HEK293 (cell line): ENCODE results near the gene CCM2L.

Source experiments
- CTCF ChIA-PET: fragments of 350-600 bp; formaldehyde crosslinking; extraction: SDS; loops from one replicate; lab custom pipeline; 2021; ENCODE audit warnings: antibody characterized with exemption; lab: Yijun Ruan, JAX
- POLR2A ChIA-PET: fragments of 300-600 bp; formaldehyde crosslinking; extraction: SDS; loops from one replicate; lab custom pipeline; 2020; ENCODE audit warnings: antibody characterized with exemption, inconsistent platforms; lab: Yijun Ruan, JAX
- H3K27ac ChIP-seq: fragments of 200-500 bp; sonication (Bioruptor generic); 2 replicates; pipeline ENCODE4 v1.5.1; 2014; ENCODE audit warnings: low read depth, low read length, control low read depth, inconsistent platforms; ENCODE audit errors: extremely low read depth
- H3K36me3 ChIP-seq, 2 experiments: fragments of 200-500 bp in 1 of 2; sonication (Bioruptor generic) in 1 of 2; 1 replicate in 1 of 2; 2 replicates in 1 of 2; pipeline ENCODE4 v1.5.1; 2014 to 2017; ENCODE audit warnings: inconsistent platforms in 2 of 2, low read length in 2 of 2; ENCODE audit not compliant: control insufficient read depth in 2 of 2, insufficient read depth in 1 of 2
- H3K4me1 ChIP-seq: fragments of 200-500 bp; sonication (Bioruptor generic); 2 replicates; pipeline ENCODE4 v1.5.1; 2014; ENCODE audit warnings: mild to moderate bottlenecking, low read length, inconsistent platforms; ENCODE audit not compliant: control insufficient read depth, insufficient read depth
- H3K4me3 ChIP-seq: 2 replicates; pipeline ENCODE4 v1.5.1; 2011; ENCODE audit warnings: low read depth, mild to moderate bottlenecking, control low read depth, low read length, moderate library complexity
- H3K9me3 ChIP-seq: fragments of 200-500 bp; sonication (Bioruptor generic); 2 replicates; pipeline ENCODE4 v1.5.1; 2014; ENCODE audit warnings: low read depth, low read length, inconsistent platforms; ENCODE audit not compliant: control insufficient read depth, insufficient read depth
- GFI1B ChIP-seq: fragments of 450-650 bp; formaldehyde crosslinking; IDR thresholded peaks from 2 replicates; pipeline ENCODE4 v1.5.1; 2016; ENCODE audit warnings: missing biosample characterization, missing genetic modification characterization
- HOXD13 ChIP-seq: sonication (generic); formaldehyde crosslinking; IDR thresholded peaks from 2 replicates; pipeline ENCODE4 v1.8.0; 2022; ENCODE audit warnings: missing genetic modification reagents, borderline replicate concordance
- KLF9 ChIP-seq: fragments of 450-650 bp; formaldehyde crosslinking; IDR thresholded peaks from 2 replicates; pipeline ENCODE4 v1.5.1; 2016; ENCODE audit warnings: missing biosample characterization, missing genetic modification characterization, low read depth
- MEIS1 ChIP-seq: sonication (generic); formaldehyde crosslinking; IDR thresholded peaks from 2 replicates; pipeline ENCODE4 v1.8.1; 2022; ENCODE audit warnings: missing genetic modification reagents, mild to moderate bottlenecking, borderline replicate concordance
- ZFP41 ChIP-seq: fragments of 450-650 bp; formaldehyde crosslinking; IDR thresholded peaks from 2 replicates; pipeline ENCODE4 v1.5.1; 2016; ENCODE audit warnings: missing biosample characterization, missing genetic modification characterization, borderline replicate concordance
- ZNF138 ChIP-seq: fragments of 450-650 bp; formaldehyde crosslinking; IDR thresholded peaks from 2 replicates; pipeline ENCODE4 v1.5.1; 2016; ENCODE audit warnings: missing biosample characterization, missing genetic modification characterization, borderline replicate concordance
- ZNF157 ChIP-seq: fragments of 450-650 bp; formaldehyde crosslinking; IDR thresholded peaks from 2 replicates; pipeline ENCODE4 v1.5.1; 2016; ENCODE audit warnings: missing biosample characterization, missing genetic modification characterization
- ZNF211 ChIP-seq: fragments of 450-650 bp; formaldehyde crosslinking; IDR thresholded peaks from 2 replicates; pipeline ENCODE4 v1.5.1; 2016; ENCODE audit warnings: low read depth, missing biosample characterization, missing genetic modification characterization
- ZNF302 ChIP-seq: fragments of 450-650 bp; formaldehyde crosslinking; IDR thresholded peaks from 2 replicates; pipeline ENCODE4 v1.5.1; 2016; ENCODE audit warnings: missing biosample characterization, missing genetic modification characterization, low read depth
- ZNF311 ChIP-seq: fragments of 450-650 bp; formaldehyde crosslinking; IDR thresholded peaks from 2 replicates; pipeline ENCODE4 v1.5.1; 2017; ENCODE audit warnings: missing biosample characterization, missing genetic modification characterization, borderline replicate concordance
- ZNF350 ChIP-seq: fragments of 450-650 bp; formaldehyde crosslinking; IDR thresholded peaks from 2 replicates; pipeline ENCODE4 v1.5.0; 2017; ENCODE audit warnings: missing biosample characterization, mild to moderate bottlenecking, missing genetic modification characterization
- ZNF37A ChIP-seq: fragments of 450-650 bp; IDR thresholded peaks from 2 replicates; pipeline ENCODE4 v1.5.1; 2018; ENCODE audit warnings: missing biosample characterization, missing genetic modification characterization
- ZNF510 ChIP-seq: fragments of 450-650 bp; formaldehyde crosslinking; IDR thresholded peaks from 2 replicates; pipeline ENCODE4 v1.5.1; 2018; ENCODE audit warnings: mild to moderate bottlenecking, missing genetic modification characterization, missing biosample characterization; ENCODE audit not compliant: insufficient replicate concordance
- ZNF558 ChIP-seq: fragments of 450-650 bp; formaldehyde crosslinking; IDR thresholded peaks from 2 replicates; pipeline ENCODE4 v1.5.1; 2016; ENCODE audit warnings: missing biosample characterization, missing genetic modification characterization
- ZNF623 ChIP-seq: fragments of 450-650 bp; formaldehyde crosslinking; IDR thresholded peaks from 2 replicates; pipeline ENCODE4 v1.5.1; 2016; ENCODE audit warnings: missing biosample characterization, missing genetic modification characterization
- ZNF645 ChIP-seq: fragments of 450-650 bp; formaldehyde crosslinking; IDR thresholded peaks from 2 replicates; pipeline ENCODE4; 2016; ENCODE audit warnings: missing biosample characterization, missing genetic modification characterization
- ZNF654 ChIP-seq: fragments of 450-650 bp; formaldehyde crosslinking; IDR thresholded peaks from 2 replicates; pipeline ENCODE4 v1.5.1; 2016; ENCODE audit warnings: low read depth, missing biosample characterization, missing genetic modification characterization
- ZNF776 ChIP-seq: fragments of 450-650 bp; formaldehyde crosslinking; IDR thresholded peaks from 2 replicates; pipeline ENCODE4 v1.5.0; 2017; ENCODE audit warnings: missing biosample characterization, missing genetic modification characterization, borderline replicate concordance
- ZNF837 ChIP-seq: fragments of 450-650 bp; formaldehyde crosslinking; IDR thresholded peaks from 2 replicates; pipeline ENCODE4 v1.5.1; 2016; ENCODE audit warnings: missing biosample characterization, missing genetic modification characterization
- TF ChIP-seq, protein P1 (sequence below): fragments of 450-650 bp; formaldehyde crosslinking; IDR thresholded peaks from 2 replicates; pipeline ENCODE4 v1.5.1; 2016; ENCODE audit warnings: missing biosample characterization, missing genetic modification characterization, borderline replicate concordance
- TF ChIP-seq, protein P2 (sequence below): fragments of 450-650 bp; formaldehyde crosslinking; IDR thresholded peaks from 2 replicates; pipeline ENCODE4 v1.5.1; 2016; ENCODE audit warnings: missing biosample characterization, missing genetic modification characterization
- TF ChIP-seq, protein P3 (sequence below): fragments of 450-650 bp; formaldehyde crosslinking; IDR thresholded peaks from 2 replicates; pipeline ENCODE4 v1.5.1; 2016; ENCODE audit warnings: missing biosample characterization, missing genetic modification characterization

Gene CCM2L

DNA sequence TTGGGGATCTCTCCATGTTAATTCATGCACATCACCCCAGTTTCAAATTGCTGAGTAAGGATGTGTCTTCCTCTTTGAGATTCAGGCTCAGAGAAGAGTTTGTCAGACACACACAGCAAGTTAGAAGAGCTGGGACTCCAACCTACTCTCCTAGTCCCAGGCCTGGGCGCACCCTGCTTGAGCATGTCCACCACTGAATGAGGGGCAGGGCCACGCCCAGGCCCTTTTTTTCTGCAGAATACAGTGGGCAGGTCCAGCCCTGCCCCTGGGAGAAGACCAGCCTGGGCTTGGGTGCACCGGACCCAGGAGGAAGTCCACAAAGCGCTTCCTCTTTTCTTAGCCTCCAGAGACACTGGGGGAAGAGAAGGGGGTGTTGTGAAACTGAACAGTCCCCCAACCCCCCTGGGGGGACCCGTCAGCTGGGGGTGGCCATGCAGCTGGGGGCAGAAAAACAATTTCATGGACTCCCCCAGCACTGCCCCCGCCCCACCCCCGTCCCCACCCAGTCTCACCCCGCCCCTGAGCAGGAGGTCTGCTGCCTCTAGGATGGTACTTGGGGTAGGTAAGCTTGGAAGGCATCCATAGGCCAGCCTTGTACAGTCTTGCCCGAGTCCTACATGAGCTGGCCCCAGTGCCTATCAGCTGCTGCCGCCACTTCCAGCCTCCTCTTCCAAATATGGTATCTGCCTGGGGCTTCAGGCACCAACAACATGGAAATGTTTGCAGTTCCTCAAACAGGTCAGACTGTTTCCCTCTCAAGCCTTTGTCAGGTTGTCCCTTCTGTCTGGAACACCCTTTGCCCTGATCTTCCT is 30.1 kb downstream of the CCM2L start (continued):
- TF ChIP-seq ZFP41 (tag by site-specific recombination) (no peak), ZNF311 (tag by site-specific recombination) (no peak)

DNA sequence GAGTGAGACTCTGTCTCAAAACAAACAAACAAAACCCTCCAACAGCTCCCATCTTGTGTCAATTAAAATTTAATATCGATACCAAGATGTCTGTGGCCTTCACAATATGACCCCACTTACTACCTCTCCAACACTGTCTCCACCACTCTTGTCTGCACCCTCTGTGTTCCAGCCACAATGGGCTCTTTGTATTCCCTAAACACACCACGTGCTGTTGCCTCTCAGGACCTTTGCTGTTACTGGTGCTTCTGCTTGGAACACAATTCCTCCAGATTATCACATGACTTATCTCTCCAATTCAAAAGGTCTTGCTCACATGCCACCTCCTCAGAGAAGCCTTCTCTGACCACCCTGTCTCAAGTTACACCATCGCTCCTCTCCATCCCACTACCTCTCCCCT is 35.8 kb downstream of the CCM2L start:
- CTCF ChIA-PET, result no interaction called here
- Histone ChIP-seq H3K36me3 (no peaks in the 10 kb centered on the region), H3K4me3 (no peak overlapping the region), H3K4me1 (no peaks in the 10 kb centered on the region), H3K9me3 (no peaks in the 10 kb centered on the region), H3K27ac (no peak overlapping the region)
- TF ChIP-seq, protein P1, sequence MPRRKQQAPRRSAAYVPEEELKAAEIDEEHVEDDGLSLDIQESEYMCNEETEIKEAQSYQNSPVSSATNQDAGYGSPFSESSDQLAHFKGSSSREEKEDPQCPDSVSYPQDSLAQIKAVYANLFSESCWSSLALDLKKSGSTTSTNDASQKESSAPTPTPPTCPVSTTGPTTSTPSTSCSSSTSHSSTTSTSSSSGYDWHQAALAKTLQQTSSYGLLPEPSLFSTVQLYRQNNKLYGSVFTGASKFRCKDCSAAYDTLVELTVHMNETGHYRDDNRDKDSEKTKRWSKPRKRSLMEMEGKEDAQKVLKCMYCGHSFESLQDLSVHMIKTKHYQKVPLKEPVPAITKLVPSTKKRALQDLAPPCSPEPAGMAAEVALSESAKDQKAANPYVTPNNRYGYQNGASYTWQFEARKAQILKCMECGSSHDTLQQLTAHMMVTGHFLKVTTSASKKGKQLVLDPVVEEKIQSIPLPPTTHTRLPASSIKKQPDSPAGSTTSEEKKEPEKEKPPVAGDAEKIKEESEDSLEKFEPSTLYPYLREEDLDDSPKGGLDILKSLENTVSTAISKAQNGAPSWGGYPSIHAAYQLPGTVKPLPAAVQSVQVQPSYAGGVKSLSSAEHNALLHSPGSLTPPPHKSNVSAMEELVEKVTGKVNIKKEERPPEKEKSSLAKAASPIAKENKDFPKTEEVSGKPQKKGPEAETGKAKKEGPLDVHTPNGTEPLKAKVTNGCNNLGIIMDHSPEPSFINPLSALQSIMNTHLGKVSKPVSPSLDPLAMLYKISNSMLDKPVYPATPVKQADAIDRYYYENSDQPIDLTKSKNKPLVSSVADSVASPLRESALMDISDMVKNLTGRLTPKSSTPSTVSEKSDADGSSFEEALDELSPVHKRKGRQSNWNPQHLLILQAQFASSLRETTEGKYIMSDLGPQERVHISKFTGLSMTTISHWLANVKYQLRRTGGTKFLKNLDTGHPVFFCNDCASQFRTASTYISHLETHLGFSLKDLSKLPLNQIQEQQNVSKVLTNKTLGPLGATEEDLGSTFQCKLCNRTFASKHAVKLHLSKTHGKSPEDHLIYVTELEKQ (tag by site-specific recombination), result no peak
- TF ChIP-seq ZNF654 (tag by site-specific recombination) (no peak), HOXD13 (no peak), ZNF138 (no peak), ZNF645 (no peak), ZNF623 (tag by site-specific recombination) (no peak), MEIS1 (CRISPR knock-in tag) (no peak), GFI1B (tag by site-specific recombination) (no peak), ZNF558 (tag by site-specific recombination) (no peak), ZNF837 (tag by site-specific recombination) (no peak), ZNF211 (tag by site-specific recombination) (no peak), ZNF510 (tag by site-specific recombination) (no peak), ZNF37A (tag by site-specific recombination) (no peak), ZNF157 (tag by site-specific recombination) (no peak), ZNF776 (no peak), KLF9 (tag by site-specific recombination) (no peak), ZNF302 (tag by site-specific recombination) (no peak), ZNF350 (tag by site-specific recombination) (no peak)
- TF ChIP-seq, protein P2, sequence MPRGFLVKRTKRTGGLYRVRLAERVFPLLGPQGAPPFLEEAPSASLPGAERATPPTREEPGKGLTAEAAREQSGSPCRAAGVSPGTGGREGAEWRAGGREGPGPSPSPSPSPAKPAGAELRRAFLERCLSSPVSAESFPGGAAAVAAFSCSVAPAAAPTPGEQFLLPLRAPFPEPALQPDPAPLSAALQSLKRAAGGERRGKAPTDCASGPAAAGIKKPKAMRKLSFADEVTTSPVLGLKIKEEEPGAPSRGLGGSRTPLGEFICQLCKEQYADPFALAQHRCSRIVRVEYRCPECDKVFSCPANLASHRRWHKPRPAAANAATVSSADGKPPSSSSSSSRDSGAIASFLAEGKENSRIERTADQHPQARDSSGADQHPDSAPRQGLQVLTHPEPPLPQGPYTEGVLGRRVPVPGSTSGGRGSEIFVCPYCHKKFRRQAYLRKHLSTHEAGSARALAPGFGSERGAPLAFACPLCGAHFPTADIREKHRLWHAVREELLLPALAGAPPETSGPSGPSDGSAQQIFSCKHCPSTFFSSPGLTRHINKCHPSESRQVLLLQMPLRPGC (tag by site-specific recombination), result no peak
- TF ChIP-seq, protein P3, sequence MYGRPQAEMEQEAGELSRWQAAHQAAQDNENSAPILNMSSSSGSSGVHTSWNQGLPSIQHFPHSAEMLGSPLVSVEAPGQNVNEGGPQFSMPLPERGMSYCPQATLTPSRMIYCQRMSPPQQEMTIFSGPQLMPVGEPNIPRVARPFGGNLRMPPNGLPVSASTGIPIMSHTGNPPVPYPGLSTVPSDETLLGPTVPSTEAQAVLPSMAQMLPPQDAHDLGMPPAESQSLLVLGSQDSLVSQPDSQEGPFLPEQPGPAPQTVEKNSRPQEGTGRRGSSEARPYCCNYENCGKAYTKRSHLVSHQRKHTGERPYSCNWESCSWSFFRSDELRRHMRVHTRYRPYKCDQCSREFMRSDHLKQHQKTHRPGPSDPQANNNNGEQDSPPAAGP (tag by site-specific recombination), result no peak
- POLR2A ChIA-PET, result no interaction called here
